Measurements from ENCODE around the gene C5orf58.

DNA sequence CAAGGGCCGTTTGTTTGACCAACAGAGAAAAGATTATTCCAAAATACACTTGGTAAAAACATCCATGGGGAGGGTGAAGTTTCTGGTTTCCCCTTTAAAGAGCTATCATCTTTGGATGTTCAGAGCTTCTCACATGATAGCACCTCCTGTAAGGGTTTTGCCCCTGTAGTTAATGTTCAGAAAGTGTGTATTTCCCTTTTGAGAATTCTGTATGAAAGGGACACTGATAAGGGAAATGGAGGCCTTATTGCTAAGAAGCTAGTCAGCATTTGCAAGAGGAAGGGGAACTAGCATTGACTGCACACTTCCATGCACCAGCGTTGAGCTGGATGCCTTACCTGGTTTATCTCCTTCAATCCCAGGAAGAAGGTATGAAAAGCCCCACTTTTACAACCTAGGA lies 31.5 kb upstream of the C5orf58 start:
- TF ChIP-seq EP300 (IDR thresholded peaks at IDR 0.05; ENCODE audit: low read depth) (no peak), POLR2A (IDR thresholded peaks at IDR 0.05) (no peak), POLR2AphosphoS5 (IDR thresholded peaks at IDR 0.05) (no peak)
- TF ChIP-seq, protein P1, sequence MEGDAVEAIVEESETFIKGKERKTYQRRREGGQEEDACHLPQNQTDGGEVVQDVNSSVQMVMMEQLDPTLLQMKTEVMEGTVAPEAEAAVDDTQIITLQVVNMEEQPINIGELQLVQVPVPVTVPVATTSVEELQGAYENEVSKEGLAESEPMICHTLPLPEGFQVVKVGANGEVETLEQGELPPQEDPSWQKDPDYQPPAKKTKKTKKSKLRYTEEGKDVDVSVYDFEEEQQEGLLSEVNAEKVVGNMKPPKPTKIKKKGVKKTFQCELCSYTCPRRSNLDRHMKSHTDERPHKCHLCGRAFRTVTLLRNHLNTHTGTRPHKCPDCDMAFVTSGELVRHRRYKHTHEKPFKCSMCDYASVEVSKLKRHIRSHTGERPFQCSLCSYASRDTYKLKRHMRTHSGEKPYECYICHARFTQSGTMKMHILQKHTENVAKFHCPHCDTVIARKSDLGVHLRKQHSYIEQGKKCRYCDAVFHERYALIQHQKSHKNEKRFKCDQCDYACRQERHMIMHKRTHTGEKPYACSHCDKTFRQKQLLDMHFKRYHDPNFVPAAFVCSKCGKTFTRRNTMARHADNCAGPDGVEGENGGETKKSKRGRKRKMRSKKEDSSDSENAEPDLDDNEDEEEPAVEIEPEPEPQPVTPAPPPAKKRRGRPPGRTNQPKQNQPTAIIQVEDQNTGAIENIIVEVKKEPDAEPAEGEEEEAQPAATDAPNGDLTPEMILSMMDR (IDR thresholded peaks at IDR 0.05): no peak

Data from transverse colon (tissue), 4 donors.